GM21723 (cell line): ENCODE data around the gene HLA-G.
"Not testable (repeated sequence)": the region's sequence is repeated elsewhere in the genome, so short reads cannot be mapped to it uniquely, and the experiment has no call there.

Source experiments
- ATAC-seq: cut with Tn5 transposase; IDR thresholded peaks from one replicate; pipeline ENCODE4 v1.9.1; 2021; ENCODE audit warnings: mild to moderate bottlenecking, moderate library complexity; ENCODE audit not compliant: unreplicated experiment

Gene HLA-G

DNA sequence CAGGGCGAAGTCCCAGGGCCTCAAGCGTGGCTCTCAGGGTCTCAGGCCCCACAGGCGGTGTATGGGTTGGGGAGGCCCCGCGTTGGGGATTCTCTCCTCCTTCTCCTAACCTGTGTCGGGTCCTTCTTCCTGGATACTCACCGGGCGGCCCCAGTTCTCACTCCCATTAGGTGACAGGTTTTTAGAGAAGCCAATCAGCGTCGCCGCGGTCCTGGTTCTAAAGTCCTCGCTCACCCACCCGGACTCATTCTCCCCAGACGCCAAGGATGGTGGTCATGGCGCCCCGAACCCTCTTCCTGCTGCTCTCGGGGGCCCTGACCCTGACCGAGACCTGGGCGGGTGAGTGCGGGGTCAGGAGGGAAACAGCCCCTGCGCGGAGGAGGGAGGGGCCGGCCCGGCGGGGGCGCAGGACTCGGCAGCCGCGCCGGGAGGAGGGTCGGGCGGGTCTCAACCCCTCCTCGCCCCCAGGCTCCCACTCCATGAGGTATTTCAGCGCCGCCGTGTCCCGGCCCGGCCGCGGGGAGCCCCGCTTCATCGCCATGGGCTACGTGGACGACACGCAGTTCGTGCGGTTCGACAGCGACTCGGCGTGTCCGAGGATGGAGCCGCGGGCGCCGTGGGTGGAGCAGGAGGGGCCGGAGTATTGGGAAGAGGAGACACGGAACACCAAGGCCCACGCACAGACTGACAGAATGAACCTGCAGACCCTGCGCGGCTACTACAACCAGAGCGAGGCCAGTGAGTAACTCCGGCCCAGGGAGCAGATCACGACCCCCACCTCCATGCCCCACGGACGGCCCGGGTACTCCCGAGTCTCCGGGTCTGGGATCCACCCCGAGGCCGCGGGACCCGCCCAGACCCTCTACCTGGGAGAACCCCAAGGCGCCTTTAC, at the start of gene HLA-G:
HLA-G (plus strand) TSS at position 247 of the 892 bp plus-strand sequence; CDS start at position 267, 20 bp downstream.
- no peak for ATAC-seq

- not testable (repeated sequence) for ATAC-seq
Observed at GRCh38 chr6:29780019-29780698, 47.5 kb upstream of the HLA-G start.

DNA sequence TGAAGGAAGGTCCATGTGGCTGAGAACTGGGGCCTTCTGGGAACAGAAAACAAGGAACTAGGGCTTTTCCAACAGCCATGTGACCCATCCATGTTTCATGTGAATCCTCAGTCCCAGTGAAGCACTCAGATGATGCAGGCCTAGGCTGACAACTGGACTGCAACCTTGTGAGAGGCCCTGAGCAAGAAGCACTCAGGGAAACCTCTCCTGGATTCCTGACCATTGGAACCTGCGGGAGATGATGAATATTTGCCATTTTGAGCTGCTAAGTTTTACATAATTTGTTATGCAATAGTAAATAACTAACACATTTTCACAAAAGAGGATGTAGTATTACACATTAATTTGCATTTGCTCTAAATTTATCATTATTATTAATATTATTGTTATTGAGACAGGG, 38.4 kb upstream of the HLA-G start:
- ATAC-seq, result no peak

GRCh38 chr6:29790626-29791025, 37.0 kb upstream of the HLA-G start:
- no peak for ATAC-seq

GRCh38 chr6:29791162-29791561, 36.5 kb upstream of the HLA-G start:
- no peak for ATAC-seq

DNA sequence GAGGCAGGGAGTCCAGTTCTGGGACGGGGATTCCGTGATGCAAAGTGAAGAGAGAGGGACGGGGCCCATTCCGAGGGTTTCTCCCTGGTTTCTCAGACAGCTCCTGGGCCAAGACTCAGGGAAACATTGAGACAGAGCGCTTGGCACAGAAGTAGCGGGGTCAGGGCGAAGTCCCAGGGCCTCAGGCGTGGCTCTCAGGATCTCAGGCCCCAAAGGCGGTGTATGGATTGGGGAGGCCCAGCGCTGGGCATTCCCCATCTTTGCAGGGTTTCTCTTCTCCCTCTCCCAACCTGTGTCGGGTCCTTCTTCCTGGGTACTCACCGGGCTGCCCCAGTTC, 35.9 kb upstream of the HLA-G start:
- ATAC-seq, result no peak

DNA sequence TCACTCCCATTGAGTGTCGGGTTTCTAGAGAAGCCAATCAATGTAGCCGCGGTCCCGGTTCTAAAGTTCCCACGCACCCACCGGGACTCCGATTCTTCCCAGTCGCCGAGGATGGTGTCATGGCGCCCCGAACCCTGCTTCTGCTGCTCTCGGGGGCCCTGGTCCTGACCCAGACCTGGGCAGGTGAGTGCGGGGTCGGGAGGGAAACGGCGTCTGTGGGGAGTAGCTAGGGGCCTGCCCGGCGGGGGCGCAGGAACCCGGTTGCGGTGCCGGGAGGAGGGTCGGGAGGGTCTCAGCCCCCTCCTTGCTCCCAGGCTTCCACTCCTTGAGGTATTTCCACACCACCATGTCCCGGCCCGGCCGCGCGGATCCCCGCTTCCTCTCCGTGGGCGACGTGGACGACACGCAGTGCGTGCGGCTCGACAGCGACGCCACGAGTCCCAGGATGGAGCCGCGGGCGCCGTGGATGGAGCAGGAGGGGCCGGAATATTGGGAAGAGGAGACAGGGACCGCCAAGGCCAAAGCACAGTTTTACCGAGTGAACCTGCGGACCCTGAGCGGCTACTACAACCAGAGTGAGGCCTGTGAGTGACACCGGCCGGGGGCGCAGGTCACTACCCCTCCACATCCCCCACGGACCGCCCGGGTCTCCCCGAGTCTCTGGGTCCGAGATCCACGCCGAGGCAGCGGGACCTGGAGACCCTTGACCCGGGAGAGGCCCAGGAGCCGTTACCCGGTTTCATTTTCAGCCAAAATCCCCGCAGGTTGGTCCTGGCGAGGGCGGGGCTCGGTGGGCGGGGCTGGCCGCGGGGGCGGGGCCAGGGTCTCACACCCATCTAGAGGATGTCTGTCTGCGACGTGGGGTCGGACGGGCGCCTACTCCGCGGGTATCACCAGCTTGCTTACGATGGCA, 35.2 kb upstream of the HLA-G start:
- no peak for ATAC-seq

DNA sequence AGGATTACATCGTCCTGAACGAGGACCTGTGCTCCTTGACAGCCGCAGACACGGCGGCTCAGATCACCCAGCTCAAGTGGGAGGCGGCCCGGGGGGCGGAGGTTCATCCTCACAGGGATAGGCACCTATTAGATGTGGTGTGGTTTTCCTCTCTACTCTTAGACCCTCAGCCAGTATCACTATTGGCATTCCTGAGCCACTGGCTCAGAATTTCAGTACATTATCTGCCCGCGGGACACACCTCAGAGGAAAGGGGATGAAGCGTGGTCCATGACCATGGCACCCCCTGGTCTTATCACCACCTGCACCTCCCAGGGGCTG, 34.6 kb upstream of the HLA-G start:
- ATAC-seq, result no peak

- no peak for ATAC-seq
Observed at GRCh38 chr6:29793796-29794195, 33.8 kb upstream of the HLA-G start.

DNA sequence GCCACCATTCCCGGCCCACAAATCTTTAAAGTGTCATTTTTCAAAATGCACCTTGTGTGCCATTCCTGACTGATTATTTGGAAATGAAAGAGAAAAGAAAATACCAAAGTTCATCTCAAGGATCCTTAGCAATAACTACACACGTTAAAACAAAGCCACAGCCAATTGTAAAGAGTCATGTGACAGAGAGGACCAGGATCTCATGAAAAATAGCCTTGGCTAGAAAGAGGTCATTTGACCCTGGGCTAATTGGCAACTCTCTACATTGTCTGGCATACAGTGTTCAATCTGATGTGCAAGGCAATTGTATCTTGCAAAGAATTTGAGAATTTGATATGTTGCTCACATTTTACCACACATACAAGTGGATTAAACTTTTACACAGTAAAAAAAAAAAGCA, 31.6 kb upstream of the HLA-G start:
- ATAC-seq, result no peak

GRCh38 chr6:29797135-29797534, 30.5 kb upstream of the HLA-G start:
- ATAC-seq, result no peak

GRCh38 chr6:29797966-29798365, 29.7 kb upstream of the HLA-G start:
- no peak for ATAC-seq

GRCh38 chr6:29800254-29800653, 27.4 kb upstream of the HLA-G start:
- ATAC-seq, result no peak

DNA sequence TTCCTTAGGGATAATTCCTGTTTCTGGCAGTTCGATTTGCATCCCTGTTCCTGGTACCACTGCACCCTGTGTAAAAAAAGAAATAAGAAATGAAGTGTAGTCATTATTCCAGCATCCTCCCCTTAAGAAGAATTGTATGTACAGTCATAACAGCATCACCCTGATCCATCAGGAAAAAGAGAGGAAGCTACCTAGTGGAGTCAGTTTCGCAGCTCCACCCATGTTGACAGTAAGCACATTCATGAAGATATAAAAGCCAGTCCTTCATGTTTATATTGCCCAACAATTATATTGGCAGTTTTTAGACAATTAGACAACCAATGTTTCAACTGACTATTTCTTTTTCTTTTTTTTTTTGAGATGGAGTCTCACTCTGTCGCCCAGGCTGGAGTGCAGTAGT, 21.2 kb upstream of the HLA-G start:
- ATAC-seq, result no peak

DNA sequence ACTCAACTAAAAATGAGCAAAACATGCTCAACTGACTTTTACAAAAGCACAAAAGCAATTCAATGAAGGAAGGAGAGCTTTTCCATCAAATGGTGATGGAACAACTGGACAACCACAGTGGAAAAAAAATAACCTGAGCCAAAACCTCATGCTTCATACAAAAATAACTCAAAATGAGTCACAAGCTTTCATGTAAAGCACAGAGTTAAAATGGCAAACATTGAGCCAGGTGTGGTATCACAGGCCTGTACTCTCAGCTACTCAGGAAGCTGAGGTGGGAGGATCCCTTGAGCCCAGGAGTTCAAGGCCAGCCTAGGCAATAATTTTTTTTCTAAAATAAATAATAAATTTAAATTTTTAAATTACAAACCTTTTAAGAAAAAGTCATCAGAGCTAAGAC, 18.4 kb upstream of the HLA-G start:
- no peak for ATAC-seq

DNA sequence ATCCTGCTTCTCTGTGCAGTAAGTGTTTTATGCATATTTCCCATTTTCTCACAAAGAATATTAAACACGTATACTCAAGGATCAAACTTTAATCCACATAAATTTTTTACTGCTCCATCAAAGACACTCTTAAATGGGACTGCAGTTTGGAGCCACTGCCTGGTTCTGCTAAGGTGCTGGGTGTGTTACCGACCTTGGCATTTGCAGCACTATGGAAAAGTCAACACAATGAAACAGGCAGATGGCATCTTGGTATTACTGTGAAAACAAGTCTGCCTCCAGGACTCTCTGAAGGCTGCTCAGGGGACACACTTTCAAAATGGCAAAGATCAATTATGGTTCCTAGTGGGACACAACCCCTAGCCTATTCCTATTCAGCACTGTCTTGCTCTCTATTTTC, 17.3 kb upstream of the HLA-G start:
- ATAC-seq, result no peak

- no peak for ATAC-seq
Observed at GRCh38 chr6:29811377-29811776, 16.2 kb upstream of the HLA-G start.

DNA sequence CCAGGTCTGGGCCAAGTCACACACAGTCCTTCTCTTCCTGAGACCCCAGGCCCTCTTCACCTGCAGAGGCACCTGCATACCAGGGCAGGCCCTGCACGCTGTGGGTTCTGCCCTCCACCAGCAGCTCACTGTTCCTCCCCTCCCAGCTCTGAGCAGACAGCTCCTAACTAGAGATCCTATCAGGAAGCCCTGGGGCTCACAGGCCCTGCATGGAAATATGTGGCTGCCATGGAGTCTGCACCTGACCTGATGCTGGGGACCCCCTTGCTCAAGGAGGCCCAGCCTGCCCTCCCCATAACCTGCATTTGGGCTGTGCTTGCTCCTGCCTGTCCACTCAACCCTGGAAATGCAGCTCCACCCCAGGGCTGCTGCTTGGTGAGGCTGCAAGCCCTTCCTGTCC, 14.6 kb upstream of the HLA-G start:
- no peak for ATAC-seq

DNA sequence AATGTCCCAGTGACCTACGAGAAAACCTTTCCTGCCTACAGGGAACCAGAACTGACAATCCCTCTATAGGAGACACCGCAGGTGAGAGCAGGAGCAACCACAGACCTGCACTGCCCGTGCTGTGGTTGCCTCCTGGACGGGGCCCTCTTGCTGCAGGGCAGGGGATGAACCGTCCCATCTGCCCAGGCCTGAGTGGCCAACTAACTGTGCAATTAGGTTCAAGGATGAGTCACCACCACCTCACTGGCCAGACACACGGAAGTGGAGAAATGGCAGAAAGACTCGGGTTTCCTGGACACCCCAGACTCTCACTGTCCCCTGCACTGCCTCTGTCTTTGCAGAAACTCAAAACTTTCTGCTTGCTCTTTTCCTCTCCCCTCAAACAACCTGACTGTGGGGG, 13.8 kb upstream of the HLA-G start:
- no peak for ATAC-seq

GRCh38 chr6:29814379-29815117, 13.1 kb upstream of the HLA-G start:
- no peak for ATAC-seq
